Measurements from ENCODE around the gene ACP5.

Gene ACP5

DNA sequence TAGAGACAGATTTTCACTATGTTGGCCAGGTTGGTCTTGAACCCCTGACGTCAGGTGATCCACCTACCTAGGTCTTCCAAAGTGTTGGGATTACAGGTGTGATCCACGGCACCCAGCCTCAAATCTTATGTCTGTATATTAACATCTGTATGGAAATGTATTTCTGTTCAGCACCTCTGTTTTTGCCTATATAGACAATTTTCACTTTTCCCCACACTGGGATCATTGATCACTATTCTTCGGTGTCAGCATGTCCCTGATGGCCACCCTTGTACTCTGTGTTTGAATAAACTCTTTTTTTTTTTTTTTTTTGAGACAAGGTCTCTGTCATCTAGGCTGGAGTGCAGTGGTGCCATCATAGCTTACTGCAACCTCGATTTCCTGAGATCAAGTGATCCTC lies 16.6 kb upstream of the ACP5 start:
- TF ChIP-seq, protein P1, sequence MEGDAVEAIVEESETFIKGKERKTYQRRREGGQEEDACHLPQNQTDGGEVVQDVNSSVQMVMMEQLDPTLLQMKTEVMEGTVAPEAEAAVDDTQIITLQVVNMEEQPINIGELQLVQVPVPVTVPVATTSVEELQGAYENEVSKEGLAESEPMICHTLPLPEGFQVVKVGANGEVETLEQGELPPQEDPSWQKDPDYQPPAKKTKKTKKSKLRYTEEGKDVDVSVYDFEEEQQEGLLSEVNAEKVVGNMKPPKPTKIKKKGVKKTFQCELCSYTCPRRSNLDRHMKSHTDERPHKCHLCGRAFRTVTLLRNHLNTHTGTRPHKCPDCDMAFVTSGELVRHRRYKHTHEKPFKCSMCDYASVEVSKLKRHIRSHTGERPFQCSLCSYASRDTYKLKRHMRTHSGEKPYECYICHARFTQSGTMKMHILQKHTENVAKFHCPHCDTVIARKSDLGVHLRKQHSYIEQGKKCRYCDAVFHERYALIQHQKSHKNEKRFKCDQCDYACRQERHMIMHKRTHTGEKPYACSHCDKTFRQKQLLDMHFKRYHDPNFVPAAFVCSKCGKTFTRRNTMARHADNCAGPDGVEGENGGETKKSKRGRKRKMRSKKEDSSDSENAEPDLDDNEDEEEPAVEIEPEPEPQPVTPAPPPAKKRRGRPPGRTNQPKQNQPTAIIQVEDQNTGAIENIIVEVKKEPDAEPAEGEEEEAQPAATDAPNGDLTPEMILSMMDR (IDR thresholded peaks at IDR 0.05; ENCODE audit: low read depth, low read length, missing control alignments), result no peak
- no peak overlapping the region for H3K4me3 ChIP-seq (ENCODE audit: low read depth, low read length)
- DNase-seq (ENCODE audit: low read depth), result no peak

- TF ChIP-seq, protein P1 (IDR thresholded peaks at IDR 0.05; ENCODE audit: low read depth, low read length, missing control alignments), result no peak
- DNase-seq (ENCODE audit: low read depth), result no peak
- H3K4me3 ChIP-seq (ENCODE audit: low read depth, low read length), result no peak overlapping the region
These were observed 10.7 kb upstream of the ACP5 start for GRCh38 chr19:11587975-11588631.

GRCh38 chr19:11587302-11587974 lies 10.0 kb upstream of the ACP5 start:
- no peak for DNase-seq (ENCODE audit: low read depth)
- H3K4me3 ChIP-seq (ENCODE audit: low read depth, low read length), result no peak overlapping the region
- TF ChIP-seq, protein P1 (IDR thresholded peaks at IDR 0.05; ENCODE audit: low read depth, low read length, missing control alignments), result peak; percentile 95

DNA sequence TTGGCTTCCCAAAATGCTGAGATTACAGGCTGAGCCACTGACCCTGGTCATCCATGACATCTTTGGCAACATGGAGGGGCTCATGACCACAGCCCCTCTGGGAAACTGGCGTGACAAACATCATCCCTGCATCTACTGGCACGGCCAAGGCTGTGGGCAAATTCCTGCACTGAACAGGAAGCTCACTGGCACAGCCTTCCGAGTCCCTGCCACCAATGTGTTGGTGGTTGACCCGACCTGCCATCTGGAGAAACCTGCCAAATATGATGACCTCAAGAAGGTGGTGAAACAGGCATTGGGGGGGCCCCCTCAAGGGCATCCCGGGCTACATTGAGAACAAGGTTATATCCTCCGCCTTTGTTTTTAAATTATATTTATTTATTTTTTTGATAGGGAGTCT lies 8.9 kb upstream of the ACP5 start:
- TF ChIP-seq, protein P1 (IDR thresholded peaks at IDR 0.05; ENCODE audit: low read depth, low read length, missing control alignments), result no peak
- DNase-seq (ENCODE audit: low read depth), result no peak
- H3K4me3 ChIP-seq (ENCODE audit: low read depth, low read length), result no peak overlapping the region

DNA sequence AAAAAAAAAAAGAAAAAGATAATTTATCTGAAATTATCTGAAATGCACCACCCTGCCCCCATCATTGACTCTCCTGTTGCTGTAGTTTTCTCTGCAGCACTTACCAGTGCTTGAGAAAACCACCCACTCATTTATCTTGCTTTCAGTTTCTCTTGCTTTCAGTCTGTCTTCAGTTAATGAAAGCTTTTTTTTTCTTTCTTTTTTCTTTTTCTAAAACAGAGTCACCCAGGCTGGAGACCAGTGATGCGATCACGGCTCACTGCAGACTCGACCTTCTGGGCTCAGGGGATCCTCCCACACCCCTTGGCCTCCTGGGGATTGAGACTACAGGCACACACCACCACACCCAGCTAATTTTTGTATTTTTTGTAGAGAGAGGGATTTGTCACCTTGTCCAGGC lies 4.3 kb upstream of the ACP5 start:
- peak; percentile 96 for DNase-seq (ENCODE audit: low read depth)
- TF ChIP-seq, protein P1 (IDR thresholded peaks at IDR 0.05; ENCODE audit: low read depth, low read length, missing control alignments), result no peak
- no peak overlapping the region; the same call in none of the 2 replicates for H3K4me3 ChIP-seq (ENCODE audit: low read depth, low read length)

DNA sequence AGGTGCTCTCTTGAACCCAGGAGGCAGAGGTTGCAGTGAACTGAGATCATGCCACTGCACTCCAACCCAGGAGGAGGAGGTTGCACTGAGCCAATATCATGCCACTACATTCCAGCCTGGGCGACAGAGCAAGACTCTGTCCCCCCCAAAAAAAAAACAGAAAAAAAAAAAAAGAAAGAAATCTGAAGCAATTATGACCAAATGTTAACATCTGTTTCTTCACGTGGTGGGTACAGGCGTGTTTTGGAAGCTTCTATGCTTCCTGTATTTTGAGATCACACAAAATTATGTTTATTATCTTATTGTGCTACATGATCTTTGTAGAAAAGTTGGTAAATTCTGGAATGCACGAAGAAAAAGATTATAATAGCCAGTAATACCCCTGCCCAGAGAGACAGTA lies 2.7 kb upstream of the ACP5 start:
- TF ChIP-seq, protein P1 (IDR thresholded peaks at IDR 0.05; ENCODE audit: low read depth, low read length, missing control alignments), result no peak
- DNase-seq (ENCODE audit: low read depth), result no peak
- no peak overlapping the region for H3K4me3 ChIP-seq (ENCODE audit: low read depth, low read length)
